Prostate gland (tissue), 2 donors: Measurements from ENCODE around the gene QTRT2. TPM values are rescaled to one million over a fixed set of nuclear protein-coding genes. Genes with fewer than 3 reads are reported as not detected.

Source experiments
- DNase-seq: peaks from one replicate; pipeline ENCODE4 v3.0.0-alpha.2; 2019; ENCODE audit warnings: low spot score
- H3K27ac ChIP-seq, 2 donors: fragments of 200-600 bp; sonication (generic); 2 replicates each; pipeline ENCODE4 v1.5.1; 2017 to 2019
- H3K27me3 ChIP-seq: fragments of 200-600 bp; sonication (generic); replicated peaks from 2 replicates; pipeline ENCODE4 v1.5.1; 2019; ENCODE audit not compliant: insufficient read depth
- H3K36me3 ChIP-seq, 2 donors: fragments of 200-600 bp; sonication (generic); 1 replicate in 1 of 2; 2 replicates in 1 of 2; pipeline versions ENCODE4 v1.5.1 to v1.8.1; 2017 to 2019
- H3K4me1 ChIP-seq: fragments of 200-600 bp; sonication (generic); replicated peaks from 2 replicates; pipeline ENCODE4 v1.5.1; 2019
- H3K4me3 ChIP-seq, 2 donors: fragments of 200-600 bp; sonication (generic); 2 replicates each; pipeline ENCODE4 v1.5.1; 2017 to 2019
- H3K9me3 ChIP-seq: fragments of 200-600 bp; sonication (generic); 2 replicates; pipeline ENCODE4 v1.5.1; 2017
- POLR2A ChIP-seq: fragments of 450-650 bp; IDR thresholded peaks from one replicate; pipeline ENCODE4 v1.6.1; 2016; ENCODE audit warnings: antibody characterized with exemption, mild to moderate bottlenecking
- POLR2AphosphoS5 ChIP-seq: sonication (generic); formaldehyde crosslinking; IDR thresholded peaks from one replicate; pipeline ENCODE4 v1.6.1; 2017; ENCODE audit warnings: antibody characterized with exemption
- WGBS: methylation state at CpG from one replicate; pipeline ENCODE4 v1.1.5; 2018; 5-methylcytosine and 5-hydroxymethylcytosine counted together
- intact Hi-C: fragments of 100-400 bp; cut with DNase I; formaldehyde crosslinking; loops from one replicate; pipeline ENCODE4 v1.14.2; 2022
- total RNA-seq, 2 donors: library from RNA; depleted of rRNA; stranded (reverse); fragments of >200 nt; gene quantifications; one replicate each; pipeline ENCODE4 v1.1.0, GENCODE V29; 2016
- TF ChIP-seq, protein P1 (sequence below), 4 experiments: fragments of 200-600 bp in 2 of 4; fragments of 450-650 bp in 2 of 4; sonication (generic) in 2 of 4; IDR thresholded peaks; 1 replicate in 3 of 4; 2 replicates in 1 of 4; pipeline ENCODE4 v1.5.1; 2016 to 2019; ENCODE audit warnings: antibody characterized with exemption in 4 of 4, mild to moderate bottlenecking in 2 of 4, moderate library complexity in 2 of 4

Gene QTRT2
- total RNA-seq, 2 donors from 2014 or later = 11.7 to 20.8 TPM

DNA sequence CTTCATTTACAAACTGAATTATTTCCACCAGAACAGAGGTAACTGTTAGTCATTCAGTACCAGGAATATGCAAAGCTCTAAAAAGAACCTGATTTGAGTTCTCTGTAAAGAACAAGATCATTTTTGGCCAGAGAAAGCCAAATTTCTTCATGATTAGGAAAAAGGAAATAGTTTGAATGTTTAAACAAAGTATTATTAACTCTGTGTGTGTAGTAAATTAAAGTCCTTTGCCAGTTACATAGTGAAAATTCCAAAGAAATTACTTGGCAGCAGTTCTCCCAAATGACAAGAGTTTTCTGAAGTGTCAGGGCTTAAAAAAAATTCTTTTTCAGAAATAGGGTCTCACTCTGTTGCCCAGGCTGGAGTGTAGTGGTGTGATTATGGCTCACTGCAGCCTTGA is 24.5 kb downstream of the QTRT2 start:
- Histone ChIP-seq H3K36me3 (no peaks in the 10 kb centered on the region), H3K9me3 (no peaks in the 10 kb centered on the region), H3K4me1 (no peaks in the 10 kb centered on the region), H3K4me3 (no peak overlapping the region), H3K27ac (no peak overlapping the region), H3K27me3 (no peaks in the 10 kb centered on the region)
- intact Hi-C loops = no loop called here
- TF ChIP-seq POLR2AphosphoS5 = no peak
- TF ChIP-seq, protein P1, sequence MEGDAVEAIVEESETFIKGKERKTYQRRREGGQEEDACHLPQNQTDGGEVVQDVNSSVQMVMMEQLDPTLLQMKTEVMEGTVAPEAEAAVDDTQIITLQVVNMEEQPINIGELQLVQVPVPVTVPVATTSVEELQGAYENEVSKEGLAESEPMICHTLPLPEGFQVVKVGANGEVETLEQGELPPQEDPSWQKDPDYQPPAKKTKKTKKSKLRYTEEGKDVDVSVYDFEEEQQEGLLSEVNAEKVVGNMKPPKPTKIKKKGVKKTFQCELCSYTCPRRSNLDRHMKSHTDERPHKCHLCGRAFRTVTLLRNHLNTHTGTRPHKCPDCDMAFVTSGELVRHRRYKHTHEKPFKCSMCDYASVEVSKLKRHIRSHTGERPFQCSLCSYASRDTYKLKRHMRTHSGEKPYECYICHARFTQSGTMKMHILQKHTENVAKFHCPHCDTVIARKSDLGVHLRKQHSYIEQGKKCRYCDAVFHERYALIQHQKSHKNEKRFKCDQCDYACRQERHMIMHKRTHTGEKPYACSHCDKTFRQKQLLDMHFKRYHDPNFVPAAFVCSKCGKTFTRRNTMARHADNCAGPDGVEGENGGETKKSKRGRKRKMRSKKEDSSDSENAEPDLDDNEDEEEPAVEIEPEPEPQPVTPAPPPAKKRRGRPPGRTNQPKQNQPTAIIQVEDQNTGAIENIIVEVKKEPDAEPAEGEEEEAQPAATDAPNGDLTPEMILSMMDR (IDR thresholded peaks at IDR 0.05) = no peak
- DNase-seq = no peak

DNA sequence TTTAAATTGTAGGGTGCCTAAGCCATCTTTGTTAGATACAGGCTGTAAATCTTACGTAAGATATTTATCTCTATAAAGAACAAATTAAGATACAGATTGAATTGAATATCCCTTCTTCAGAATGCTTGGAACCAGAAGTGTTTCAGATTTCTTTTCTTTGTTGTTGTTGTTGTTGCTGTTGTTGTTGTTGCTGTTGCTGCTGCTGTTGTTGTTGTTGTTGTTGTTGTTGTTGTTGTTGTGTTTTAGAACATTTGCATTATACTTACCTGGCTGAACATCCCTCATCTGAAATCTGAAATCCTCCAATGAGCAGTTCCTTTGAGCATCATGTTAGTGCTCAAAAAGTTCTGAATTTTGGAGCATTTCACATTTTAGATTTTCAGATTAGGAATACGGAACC is 26.6 kb downstream of the QTRT2 start:
- 94% methylated on average over 2 of the region's 2 CpGs for WGBS
- Histone ChIP-seq H3K27me3 (no peaks in the 10 kb centered on the region), H3K9me3 (no peaks in the 10 kb centered on the region), H3K36me3 (no peaks in the 10 kb centered on the region), H3K4me1 (no peaks in the 10 kb centered on the region), H3K27ac (no peak overlapping the region), H3K4me3 (no peak overlapping the region)
- intact Hi-C loops = no loop called here
- no peak for DNase-seq
- TF ChIP-seq, protein P1 (IDR thresholded peaks at IDR 0.05) = no peak
- no peak for TF ChIP-seq POLR2AphosphoS5
- no peak for TF ChIP-seq POLR2A

GRCh38 chr3:114086356-114086755 is 29.8 kb downstream of the QTRT2 start:
- WGBS = 90% methylated on average over 2 of the region's 2 CpGs
- H3K36me3 ChIP-seq = no peaks in the 10 kb centered on the region

GRCh38 chr3:114089675-114090074 is 33.1 kb downstream of the QTRT2 start:
- Histone ChIP-seq H3K27ac (no peak overlapping the region), H3K36me3 (no peaks in the 10 kb centered on the region), H3K4me3 (no peak overlapping the region), H3K4me1 (no peaks in the 10 kb centered on the region), H3K9me3 (no peaks in the 10 kb centered on the region), H3K27me3 (no peaks in the 10 kb centered on the region)
- intact Hi-C loops = no loop called here
- no peak for DNase-seq
- TF ChIP-seq, protein P1 (IDR thresholded peaks at IDR 0.05) = no peak
- no peak for TF ChIP-seq POLR2AphosphoS5
- TF ChIP-seq POLR2A = no peak

More at GRCh38 chr3:114086356-114086755, 29.8 kb downstream of the QTRT2 start:
- no peak for DNase-seq
- no peak for TF ChIP-seq POLR2A
- TF ChIP-seq POLR2AphosphoS5 = no peak
- TF ChIP-seq, protein P1 (IDR thresholded peaks at IDR 0.05) = no peak
- intact Hi-C loops = no loop called here
- no peaks in the 10 kb centered on the region for H3K4me1 ChIP-seq
- no peak overlapping the region for H3K27ac ChIP-seq
- H3K9me3 ChIP-seq = no peaks in the 10 kb centered on the region
- no peaks in the 10 kb centered on the region for H3K27me3 ChIP-seq
- H3K4me3 ChIP-seq = no peak overlapping the region

DNA sequence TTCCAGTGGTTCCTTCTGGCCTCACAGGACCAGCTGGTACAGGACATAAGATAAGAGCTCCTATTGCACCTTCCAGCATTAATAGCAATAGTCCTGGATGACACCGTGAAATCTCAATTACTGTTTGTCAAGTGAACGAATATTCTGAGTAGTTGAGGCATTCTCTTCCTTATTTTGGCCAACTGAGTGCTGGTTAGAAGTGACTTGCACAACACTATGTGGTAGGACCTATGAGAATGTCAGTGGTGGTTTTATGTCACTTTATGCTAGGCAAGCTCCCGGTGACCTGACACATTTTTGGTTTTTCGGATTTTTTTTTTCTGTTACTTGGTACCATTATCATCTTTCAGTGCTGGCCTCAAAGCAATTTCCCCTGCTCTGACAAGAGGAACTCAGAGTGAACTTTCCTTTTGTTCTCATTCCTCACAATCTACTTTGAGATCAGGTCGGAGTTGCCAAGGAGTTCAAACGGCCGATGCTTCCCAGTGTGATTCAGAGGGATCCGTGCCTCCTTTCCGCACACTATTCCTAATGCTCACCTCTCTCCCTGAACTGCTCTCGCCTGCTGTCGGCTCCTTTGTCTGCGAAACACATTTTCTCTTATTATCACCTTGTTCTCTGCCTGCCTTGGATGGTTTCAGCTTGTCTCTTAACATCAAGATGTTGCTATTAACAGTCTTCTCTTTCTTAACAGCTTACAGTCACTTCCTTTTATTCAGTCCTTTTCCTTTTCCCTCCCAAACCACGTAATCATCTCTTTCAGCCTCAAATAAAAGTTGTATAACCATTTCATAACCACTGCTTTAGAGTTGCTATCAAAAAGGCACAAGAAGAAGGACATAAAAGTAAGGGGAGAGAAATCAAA is 35.8 kb downstream of the QTRT2 start:
- TF ChIP-seq POLR2A = no peak
- TF ChIP-seq, protein P1 (IDR thresholded peaks at IDR 0.05) = no peak
- no peak for TF ChIP-seq POLR2AphosphoS5
- Histone ChIP-seq H3K4me3 (no peak overlapping the region), H3K4me1 (no peaks in the 10 kb centered on the region), H3K36me3 (no peaks in the 10 kb centered on the region), H3K27ac (no peak overlapping the region), H3K9me3 (no peaks in the 10 kb centered on the region), H3K27me3 (no peaks in the 10 kb centered on the region)
- intact Hi-C loops = no loop called here
- DNase-seq = no peak
- 7% methylated on average over 13 of the region's 13 CpGs for WGBS
